DND-41 (cell line): ENCODE measurements around the gene TTLL13.

Source experiments
- CTCF ChIP-seq: IDR thresholded peaks from 2 replicates; pipeline ENCODE4 v1.5.1; 2012; ENCODE audit warnings: borderline replicate concordance, low read length, moderate library complexity, mild to moderate bottlenecking; ENCODE audit not compliant: poor library complexity, severe bottlenecking; ENCODE audit errors: extremely low read depth
- EZH2 ChIP-seq: IDR thresholded peaks from 3 replicates; pipeline ENCODE4 v1.6.1; 2012; ENCODE audit warnings: borderline replicate concordance, low read depth, mild to moderate bottlenecking, moderate library complexity, low read length, inconsistent platforms; ENCODE audit not compliant: severe bottlenecking

GRCh38 chr15:90222547-90222946 lies 26.8 kb upstream of the TTLL13 start:
- no peak for TF ChIP-seq CTCF
- TF ChIP-seq EZH2: no peak
